DMS153 treated with DMSO at 0.1 percent for 48 hours (cell line): ENCODE measurements around the gene VSTM4.

Experiments
- DNase-seq: peaks from one replicate; lab custom pipeline; 2025; ENCODE audit not compliant: unreplicated experiment; lab: John Stamatoyannopoulos, UW

The VSTM4 gene

GRCh38 chr10:49047128-49047639 lies 68.1 kb downstream of the VSTM4 start:
- no peak for DNase-seq

GRCh38 chr10:49044293-49045193 lies 70.8 kb downstream of the VSTM4 start:
- no peak for DNase-seq

GRCh38 chr10:49040601-49041000 lies 74.7 kb downstream of the VSTM4 start:
- DNase-seq, result no peak

- DNase-seq, result no peak
Observed at GRCh38 chr10:49039409-49039808, 75.9 kb downstream of the VSTM4 start.

GRCh38 chr10:49038711-49039110 lies 76.6 kb downstream of the VSTM4 start:
- no peak for DNase-seq

GRCh38 chr10:49037187-49037586 lies 78.1 kb downstream of the VSTM4 start:
- DNase-seq, result no peak

GRCh38 chr10:49036638-49037037 lies 78.7 kb downstream of the VSTM4 start:
- no peak for DNase-seq

- DNase-seq, result no peak
Observed at GRCh38 chr10:49035920-49036319, 79.4 kb downstream of the VSTM4 start.

GRCh38 chr10:49034925-49035324 lies 80.4 kb downstream of the VSTM4 start:
- DNase-seq, result no peak

- DNase-seq, result no peak
Observed at GRCh38 chr10:49033939-49034338, 81.4 kb downstream of the VSTM4 start.

GRCh38 chr10:49029666-49030065 lies 85.7 kb downstream of the VSTM4 start:
- no peak for DNase-seq

GRCh38 chr10:49028639-49029038 lies 86.7 kb downstream of the VSTM4 start:
- no peak for DNase-seq

- DNase-seq, result no peak
Observed at GRCh38 chr10:49025347-49025983, 89.9 kb downstream of the VSTM4 start.

- no peak for DNase-seq
Observed at GRCh38 chr10:49024484-49024883, 90.8 kb downstream of the VSTM4 start.

GRCh38 chr10:49023752-49024151 lies 91.6 kb downstream of the VSTM4 start:
- DNase-seq, result no peak

GRCh38 chr10:49023071-49023470 lies 92.3 kb downstream of the VSTM4 start:
- no peak for DNase-seq

- no peak for DNase-seq
Observed at GRCh38 chr10:49021685-49022084, 93.6 kb downstream of the VSTM4 start.

- DNase-seq, result no peak
Observed at GRCh38 chr10:49015700-49016099, 99.6 kb downstream of the VSTM4 start.

GRCh38 chr10:49012603-49013002 lies 102.7 kb downstream of the VSTM4 start:
- no peak for DNase-seq

GRCh38 chr10:49011756-49012155 lies 103.6 kb downstream of the VSTM4 start:
- no peak for DNase-seq

GRCh38 chr10:49010865-49011264 lies 104.5 kb downstream of the VSTM4 start:
- DNase-seq, result no peak

- DNase-seq, result no peak
Observed at GRCh38 chr10:49010295-49010694, 105.0 kb downstream of the VSTM4 start.
